ENCODE measurements around the gene AGO4.

DNA sequence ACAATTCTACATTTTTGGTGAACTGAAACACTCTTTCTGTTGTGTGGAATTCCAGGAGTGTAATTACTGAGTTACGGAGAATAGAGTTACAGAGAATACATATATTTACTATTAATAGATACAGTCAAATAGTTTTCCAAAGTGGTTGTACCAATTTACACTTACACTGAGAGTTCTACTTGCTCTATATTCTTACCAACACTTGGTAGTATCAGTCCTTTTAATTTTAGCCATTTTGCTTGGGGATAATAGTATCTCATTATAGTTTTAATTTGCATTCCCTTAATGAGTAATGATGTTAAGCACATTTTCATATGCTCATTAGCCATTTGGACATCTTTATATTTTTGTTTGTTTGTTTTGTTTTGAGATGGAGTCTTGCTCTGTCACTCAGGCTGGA lies 28.9 kb downstream of the AGO4 start:
- TF ChIP-seq SP4 (IDR thresholded peaks at IDR 0.05; ENCODE audit: low read length) = no peak
- TF ChIP-seq, protein P1, sequence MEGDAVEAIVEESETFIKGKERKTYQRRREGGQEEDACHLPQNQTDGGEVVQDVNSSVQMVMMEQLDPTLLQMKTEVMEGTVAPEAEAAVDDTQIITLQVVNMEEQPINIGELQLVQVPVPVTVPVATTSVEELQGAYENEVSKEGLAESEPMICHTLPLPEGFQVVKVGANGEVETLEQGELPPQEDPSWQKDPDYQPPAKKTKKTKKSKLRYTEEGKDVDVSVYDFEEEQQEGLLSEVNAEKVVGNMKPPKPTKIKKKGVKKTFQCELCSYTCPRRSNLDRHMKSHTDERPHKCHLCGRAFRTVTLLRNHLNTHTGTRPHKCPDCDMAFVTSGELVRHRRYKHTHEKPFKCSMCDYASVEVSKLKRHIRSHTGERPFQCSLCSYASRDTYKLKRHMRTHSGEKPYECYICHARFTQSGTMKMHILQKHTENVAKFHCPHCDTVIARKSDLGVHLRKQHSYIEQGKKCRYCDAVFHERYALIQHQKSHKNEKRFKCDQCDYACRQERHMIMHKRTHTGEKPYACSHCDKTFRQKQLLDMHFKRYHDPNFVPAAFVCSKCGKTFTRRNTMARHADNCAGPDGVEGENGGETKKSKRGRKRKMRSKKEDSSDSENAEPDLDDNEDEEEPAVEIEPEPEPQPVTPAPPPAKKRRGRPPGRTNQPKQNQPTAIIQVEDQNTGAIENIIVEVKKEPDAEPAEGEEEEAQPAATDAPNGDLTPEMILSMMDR (IDR thresholded peaks at IDR 0.05; ENCODE audit: control extremely low read depth in 1 of 3, insufficient read depth in 1 of 3, low read depth in 1 of 3, low read length in 3 of 3) = no peak
- TF ChIP-seq, protein P2, sequence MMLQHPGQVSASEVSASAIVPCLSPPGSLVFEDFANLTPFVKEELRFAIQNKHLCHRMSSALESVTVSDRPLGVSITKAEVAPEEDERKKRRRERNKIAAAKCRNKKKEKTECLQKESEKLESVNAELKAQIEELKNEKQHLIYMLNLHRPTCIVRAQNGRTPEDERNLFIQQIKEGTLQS (IDR thresholded peaks at IDR 0.05; ENCODE audit: insufficient read depth, low read depth, low read length) = no peak
- no peak for TF ChIP-seq GABPA (IDR thresholded peaks at IDR 0.05; ENCODE audit: borderline replicate concordance, insufficient read depth, low read length)
- no peak for TF ChIP-seq CREB1 (IDR thresholded peaks at IDR 0.05)
- TF ChIP-seq EP300 (IDR thresholded peaks at IDR 0.05; ENCODE audit: borderline replicate concordance in 1 of 2, low read depth in 2 of 2, low read length in 2 of 2) = no peak
- no peak for TF ChIP-seq POLR2A (IDR thresholded peaks at IDR 0.05; ENCODE audit: control extremely low read depth in 1 of 2, low read depth in 2 of 2, low read length in 2 of 2)
- TF ChIP-seq POLR2AphosphoS5 (IDR thresholded peaks at IDR 0.05; ENCODE audit: low read depth, low read length) = no peak
- TF ChIP-seq SUZ12 (IDR thresholded peaks at IDR 0.05; ENCODE audit: low read length) = no peak
- TF ChIP-seq TEAD4 (IDR thresholded peaks at IDR 0.05; ENCODE audit: low read depth, low read length) = no peak
- TF ChIP-seq NRF1 (IDR thresholded peaks at IDR 0.05; ENCODE audit: low read depth, low read length) = no peak
- TF ChIP-seq ASH2L (IDR thresholded peaks at IDR 0.05; ENCODE audit: low read length) = no peak

Measured in H1 (cell line).